ENCODE results near the gene RNF135. TPM values are rescaled to one million over a fixed set of nuclear protein-coding genes. Genes with fewer than 3 reads are reported as not detected.
A peak's percentile ranks its signal among the peaks of the same experiment; 100 is the strongest.
"Not testable (repeated sequence)": the region's sequence is repeated elsewhere in the genome, so short reads cannot be mapped to it uniquely, and the experiment has no call there.

RNF135 gene
- total RNA-seq, 2 experiments from 2014 or later = 6.1 to 6.9 TPM

DNA sequence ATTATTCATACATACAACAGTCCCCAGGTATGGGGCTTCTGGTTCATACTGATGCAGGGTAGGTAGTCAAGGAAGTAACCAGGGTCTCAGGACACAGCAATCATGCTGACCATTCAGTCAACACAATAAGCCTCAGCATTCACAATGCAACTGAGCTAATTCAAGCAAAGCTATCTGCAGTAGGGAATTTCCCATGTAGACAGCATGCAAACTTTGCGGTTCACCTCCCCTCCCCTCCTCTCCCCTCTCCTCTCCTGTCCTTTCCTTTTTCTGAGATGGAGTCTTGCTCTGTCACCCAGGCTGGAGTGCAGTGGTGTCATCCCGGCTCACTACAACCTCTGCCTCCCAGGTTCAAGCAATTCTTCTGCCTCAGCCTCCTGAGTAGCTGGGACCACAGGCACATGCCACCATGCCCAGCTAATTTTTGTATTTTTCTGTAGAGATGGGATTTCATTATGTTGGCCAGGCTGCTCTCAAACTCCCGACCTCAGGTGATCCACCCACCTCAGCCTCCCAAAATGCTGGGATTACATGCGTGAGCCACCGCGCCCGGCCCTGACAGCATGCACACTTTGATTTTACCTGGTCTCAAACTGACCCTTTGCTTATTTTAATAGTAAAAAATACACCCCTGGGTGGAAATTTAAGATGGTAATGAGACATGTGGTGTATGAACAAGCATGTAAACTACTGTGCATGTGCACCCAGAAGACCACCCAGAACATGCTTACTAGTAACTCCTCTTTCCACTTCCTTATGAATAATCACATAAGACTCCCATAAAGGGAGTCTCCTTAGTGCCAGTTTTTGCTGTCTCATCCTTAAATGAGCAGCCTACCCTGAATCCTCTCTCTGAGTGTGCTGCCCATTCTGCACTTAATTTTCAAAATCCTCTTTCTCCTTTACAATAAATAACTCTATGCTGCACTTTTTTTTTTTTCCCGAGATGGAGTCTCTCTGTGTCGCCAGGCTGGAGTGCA is 9.3 kb upstream of the RNF135 start:
- Mint-ChIP-seq H3K4me1 (peaks cover 3% of the 10 kb centered on the region), H3K4me3 (no peak overlapping the region), H3K27ac (no peak overlapping the region), H3K9me3 (no peaks in the 10 kb centered on the region), H3K27me3 (peaks cover 13% of the 10 kb centered on the region), H3K36me3 (ENCODE audit: low read depth) (no peaks in the 10 kb centered on the region)
- ChIA-PET POLR2A (no interaction called here), CTCF (interaction anchor here (0.6 to 0.8 kb wide), 3 partner anchors 15 to 425 kb away, joined by 3 to 4 read pairs (median 4); no protein-coding TSS in a partner anchor)
- no peak for DNase-seq

DNA sequence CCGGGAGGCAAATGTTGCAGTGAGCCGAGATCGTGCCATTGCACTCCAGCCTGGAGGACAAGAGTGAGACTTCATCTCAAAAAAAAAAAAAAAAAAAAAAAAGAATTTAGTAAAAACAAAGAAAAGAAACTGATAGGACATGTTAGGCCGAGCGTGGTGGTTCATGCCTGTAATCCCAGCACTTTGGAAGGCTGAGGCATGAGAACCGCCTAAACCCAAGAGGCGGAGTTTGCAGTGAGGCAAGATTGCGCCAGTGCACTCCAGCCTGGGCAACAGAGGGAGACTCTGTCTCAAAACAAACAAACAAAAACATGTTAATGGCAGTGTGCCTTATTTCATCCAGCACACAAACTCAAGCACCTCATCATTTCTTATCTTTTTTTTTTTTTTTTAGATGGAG is 6.5 kb upstream of the RNF135 start:
- POLR2A ChIA-PET; H3K36me3 Mint-ChIP-seq (ENCODE audit: low read depth); H3K27ac Mint-ChIP-seq; H3K4me3 Mint-ChIP-seq; H3K9me3 Mint-ChIP-seq; H3K27me3 Mint-ChIP-seq; CTCF ChIA-PET; DNase-seq: not testable (repeated sequence)
- peaks cover 15% of the 10 kb centered on the region for H3K4me1 Mint-ChIP-seq

DNA sequence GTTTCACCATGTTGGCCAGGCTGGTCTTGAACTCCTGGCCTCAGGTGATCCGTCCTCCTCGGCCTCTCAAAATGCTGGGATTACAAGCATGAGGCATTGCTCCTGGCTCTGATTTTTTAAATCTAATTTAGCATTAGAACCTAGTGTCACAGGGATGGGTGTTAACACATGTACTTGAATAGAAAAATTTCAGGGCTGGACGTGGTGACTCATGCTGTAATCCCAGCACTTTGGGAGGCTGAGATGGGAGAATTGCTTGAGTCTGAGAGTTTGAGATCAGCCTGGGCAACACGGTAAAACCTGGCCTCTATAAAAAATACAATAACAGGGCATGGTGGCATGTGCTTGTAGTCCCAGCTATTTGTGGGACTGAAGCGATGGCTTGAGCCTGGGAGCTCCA is 6.0 kb upstream of the RNF135 start:
- H3K4me3 Mint-ChIP-seq = no peak overlapping the region
- ChIA-PET CTCF (no interaction called here), POLR2A (no interaction called here)
- no peak for DNase-seq
- H3K27ac Mint-ChIP-seq = no peak overlapping the region
- H3K36me3 Mint-ChIP-seq (ENCODE audit: low read depth) = no peaks in the 10 kb centered on the region
- H3K4me1 Mint-ChIP-seq = peaks cover 17% of the 10 kb centered on the region
- H3K9me3 Mint-ChIP-seq = no peaks in the 10 kb centered on the region
- peaks cover 5% of the 10 kb centered on the region for H3K27me3 Mint-ChIP-seq

DNA sequence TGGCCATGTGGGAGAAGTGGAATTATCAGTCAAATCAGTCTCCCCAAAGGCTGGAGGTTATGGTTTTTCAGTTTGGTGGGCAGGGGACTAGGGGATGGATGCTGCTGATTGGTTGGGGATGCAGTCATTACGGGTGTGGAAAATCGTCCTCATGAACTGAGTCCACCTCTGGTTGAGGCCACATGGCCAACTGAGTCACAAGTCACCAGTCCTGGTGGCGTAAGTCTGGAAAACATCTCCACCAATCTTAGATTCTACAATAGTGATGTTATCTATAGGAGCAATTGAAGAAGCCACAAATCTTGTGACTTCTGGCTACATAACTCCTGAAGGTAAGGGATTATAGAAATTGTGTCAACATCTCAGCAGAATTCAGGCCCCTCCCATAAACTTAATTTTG is 5.2 kb upstream of the RNF135 start:
- Mint-ChIP-seq H3K4me3 (no peak overlapping the region), H3K27ac (no peak overlapping the region), H3K27me3 (peaks cover 5% of the 10 kb centered on the region), H3K36me3 (ENCODE audit: low read depth) (no peaks in the 10 kb centered on the region), H3K9me3 (no peaks in the 10 kb centered on the region), H3K4me1 (peaks cover 25% of the 10 kb centered on the region)
- POLR2A ChIA-PET = no interaction called here
- CTCF ChIA-PET = no interaction called here
- no peak for DNase-seq

DNA sequence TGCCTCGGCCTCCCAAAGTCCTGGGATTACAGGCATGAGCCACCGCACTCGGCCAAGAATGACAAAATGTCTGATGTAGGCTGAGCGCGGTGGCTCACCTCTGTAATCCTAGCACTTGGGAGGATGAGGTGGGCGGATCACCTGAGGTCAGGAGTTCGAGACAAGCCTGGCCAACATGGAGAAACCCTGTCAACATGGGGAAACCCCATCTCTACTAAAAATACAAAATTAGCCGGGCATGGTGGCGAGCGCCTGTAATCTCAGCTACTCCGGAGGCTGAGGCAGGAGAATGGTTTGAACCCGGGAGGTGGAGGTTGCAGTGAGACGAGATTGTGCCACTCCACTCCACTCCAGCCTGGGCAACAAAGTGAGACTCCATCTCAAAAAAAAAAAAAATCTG is 2.9 kb upstream of the RNF135 start:
- peaks cover 10% of the 10 kb centered on the region for H3K36me3 Mint-ChIP-seq (ENCODE audit: low read depth)
- peaks cover 36% of the 10 kb centered on the region for H3K4me1 Mint-ChIP-seq
- H3K27me3 Mint-ChIP-seq, DNase-seq, H3K9me3 Mint-ChIP-seq, POLR2A ChIA-PET, H3K27ac Mint-ChIP-seq, H3K4me3 Mint-ChIP-seq: not testable (repeated sequence)
- CTCF ChIA-PET = interaction anchor here (0.6 to 0.8 kb wide), 5 partner anchors 17 to 1727 kb away, joined by 3 to 4 read pairs (median 3); no protein-coding TSS in a partner anchor

DNA sequence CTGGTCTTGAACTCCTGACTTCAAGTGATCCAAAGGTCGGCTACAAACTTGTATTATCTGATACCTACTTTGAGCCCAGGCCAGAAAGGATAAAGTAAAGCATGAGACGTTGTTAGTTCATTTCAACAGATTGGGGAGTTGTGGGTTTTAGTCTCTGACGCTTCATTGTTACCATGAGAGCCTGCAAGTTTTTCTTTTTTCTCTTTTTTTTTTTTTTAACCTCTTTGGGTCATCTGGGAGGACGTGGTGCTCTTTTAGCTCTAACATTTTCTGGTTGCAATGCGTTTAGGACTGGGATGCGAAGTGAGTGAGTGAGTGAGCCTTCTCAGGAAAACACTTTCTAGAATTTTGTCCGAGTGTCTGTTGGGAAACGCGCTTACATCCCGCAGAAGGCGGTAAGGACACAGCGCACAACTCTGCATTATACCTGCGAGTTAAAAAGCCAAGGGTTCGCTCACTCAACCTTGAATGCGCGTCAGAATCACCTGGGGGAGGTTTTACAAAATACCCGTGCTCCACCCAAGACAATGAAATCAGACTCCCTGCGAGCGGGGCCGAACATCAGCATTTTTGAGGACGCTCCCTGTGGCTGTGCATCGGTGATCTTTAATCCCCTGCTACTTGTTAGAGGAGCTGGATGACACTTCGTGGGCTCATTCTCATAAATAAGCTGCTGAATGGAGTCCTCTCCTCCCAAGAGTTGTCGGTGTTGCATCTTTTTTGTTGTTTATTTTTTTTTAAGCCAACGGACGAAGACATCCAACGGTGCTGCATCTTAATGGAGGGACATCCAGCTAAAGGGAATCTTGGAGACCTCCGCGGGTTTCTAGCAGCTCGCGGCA is 629 bp upstream of the RNF135 start:
- peaks cover 44% of the 10 kb centered on the region for H3K4me1 Mint-ChIP-seq
- peak overlapping the region; percentile 97 for H3K4me3 Mint-ChIP-seq
- peak; percentile 67 for DNase-seq
- peaks cover 7% of the 10 kb centered on the region for H3K9me3 Mint-ChIP-seq
- H3K36me3 Mint-ChIP-seq (ENCODE audit: low read depth) = peaks cover 20% of the 10 kb centered on the region
- peak overlapping the region; percentile 97 for H3K27ac Mint-ChIP-seq
- POLR2A ChIA-PET = no interaction called here
- peaks cover 4% of the 10 kb centered on the region for H3K27me3 Mint-ChIP-seq
- CTCF ChIA-PET = interaction anchor here (0.5 to 1.1 kb wide), 5 partner anchors 13 to 82 kb away, joined by 3 to 4 read pairs (median 3); no protein-coding TSS in a partner anchor

DNA sequence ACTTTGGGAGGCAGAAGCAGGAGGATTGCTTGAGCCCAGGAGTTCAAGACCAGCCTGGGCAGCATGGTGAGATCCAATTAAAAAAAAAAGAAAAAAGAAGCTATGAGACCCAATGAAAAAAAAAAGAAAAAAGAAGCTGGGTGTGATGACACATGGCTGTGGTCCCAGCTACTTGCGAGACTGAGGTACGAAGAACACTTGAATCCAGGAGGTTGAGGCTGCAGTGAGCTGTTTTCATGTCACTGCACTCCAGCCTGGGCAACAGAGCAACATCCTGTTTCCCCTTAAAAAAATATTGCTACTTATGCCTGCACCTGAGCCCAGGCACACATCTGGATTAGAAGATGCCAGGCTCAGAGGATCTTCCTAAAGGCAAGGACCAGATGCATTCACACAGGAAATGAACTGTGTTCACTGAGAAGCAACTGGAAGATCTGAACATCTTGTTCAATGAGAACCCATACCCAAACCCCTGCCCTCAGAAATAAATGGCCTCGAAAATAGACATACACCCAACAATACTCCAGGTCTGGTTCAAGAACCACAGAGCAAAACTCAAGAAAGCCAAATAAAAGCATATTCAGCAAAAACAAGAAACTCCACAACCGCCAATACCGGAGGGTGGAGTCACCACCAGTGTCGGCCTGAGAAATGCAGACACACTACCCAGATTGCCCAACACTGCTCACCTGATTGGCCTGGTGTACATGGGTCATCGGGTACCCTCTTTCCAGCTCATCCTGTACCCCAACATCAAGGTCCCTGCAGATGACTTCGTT is 4.4 kb downstream of the RNF135 start:
- H3K4me1 Mint-ChIP-seq = peaks cover 29% of the 10 kb centered on the region
- peaks cover 7% of the 10 kb centered on the region for H3K9me3 Mint-ChIP-seq
- ChIA-PET CTCF (no interaction called here), POLR2A (no interaction called here)
- no peak overlapping the region for H3K27ac Mint-ChIP-seq
- H3K4me3 Mint-ChIP-seq = no peak overlapping the region
- DNase-seq = no peak
- peaks cover 32% of the 10 kb centered on the region for H3K36me3 Mint-ChIP-seq (ENCODE audit: low read depth)
- H3K27me3 Mint-ChIP-seq = no peaks in the 10 kb centered on the region

DNA sequence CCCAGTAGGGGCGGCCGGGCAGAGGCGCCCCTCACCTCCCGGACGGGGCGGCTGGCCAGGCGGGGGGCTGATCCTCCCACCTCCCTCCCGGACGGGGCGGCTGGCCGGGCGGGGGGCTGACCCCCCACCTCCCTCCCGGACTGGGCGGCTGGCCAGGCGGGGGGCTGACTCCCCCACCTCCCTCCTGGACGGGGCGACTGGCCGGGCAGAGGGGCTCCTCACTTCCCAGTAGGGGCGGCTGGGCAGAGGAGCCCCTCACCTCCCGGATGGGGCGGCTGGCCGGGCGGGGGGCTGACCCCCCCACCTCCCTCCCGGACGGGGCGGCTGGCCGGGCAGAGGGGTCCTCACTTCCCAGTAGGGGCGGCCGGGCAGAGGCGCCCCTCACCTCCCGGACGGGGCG is 9.1 kb downstream of the RNF135 start:
- CTCF ChIA-PET, H3K27me3 Mint-ChIP-seq, H3K4me3 Mint-ChIP-seq, H3K4me1 Mint-ChIP-seq, POLR2A ChIA-PET, H3K27ac Mint-ChIP-seq, DNase-seq, H3K9me3 Mint-ChIP-seq: not testable (repeated sequence)
- H3K36me3 Mint-ChIP-seq (ENCODE audit: low read depth) = peaks cover 15% of the 10 kb centered on the region

DNA sequence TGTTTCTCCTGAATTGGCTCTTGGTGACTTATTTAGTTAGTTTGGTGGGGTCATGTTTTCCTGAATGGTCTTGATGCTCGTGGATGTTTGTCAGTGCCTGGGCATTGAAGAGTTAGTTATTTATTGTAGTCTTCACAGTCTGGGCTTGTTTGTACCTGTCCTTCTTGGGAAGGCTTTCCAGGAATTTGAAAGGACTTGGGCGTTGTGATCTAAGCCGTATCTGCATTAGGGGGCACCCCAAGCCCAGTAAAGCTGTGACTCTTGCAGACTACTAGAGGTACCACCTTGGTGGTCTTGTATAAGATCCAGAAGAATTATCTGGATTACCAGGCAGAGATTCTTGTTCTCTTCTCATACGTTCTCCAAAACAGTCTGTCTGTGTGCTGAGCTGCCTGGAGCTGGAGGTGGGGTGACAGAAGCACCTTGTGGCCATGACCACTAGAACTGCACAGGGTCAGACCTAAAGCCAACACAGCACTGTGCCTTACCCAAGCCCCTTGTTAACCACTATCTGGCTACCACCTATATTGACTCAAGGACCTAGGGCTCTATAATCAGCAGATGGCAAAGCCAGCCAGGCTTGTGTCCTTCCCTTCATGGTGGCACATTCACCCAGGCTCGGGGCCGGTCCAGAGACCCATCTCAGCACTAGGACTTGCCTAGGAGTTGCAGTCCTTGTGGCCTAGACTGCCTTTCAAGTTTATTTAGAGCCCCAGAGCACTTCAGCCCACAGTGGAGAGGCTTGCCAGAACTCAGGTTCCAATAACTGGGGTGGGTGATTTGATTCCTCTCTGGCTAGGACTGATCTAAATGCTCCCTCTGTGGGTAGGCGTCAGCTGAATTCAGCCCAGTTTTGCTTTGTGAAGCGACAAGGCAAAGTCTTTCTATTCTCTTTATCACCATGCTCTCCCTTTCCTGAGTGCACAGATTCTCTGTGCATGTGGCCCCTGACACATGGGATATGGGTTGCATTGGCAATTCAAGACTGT is 11.0 kb downstream of the RNF135 start:
- DNase-seq = no peak
- H3K27ac Mint-ChIP-seq = no peak overlapping the region
- H3K36me3 Mint-ChIP-seq (ENCODE audit: low read depth) = peaks cover 1% of the 10 kb centered on the region
- H3K4me3 Mint-ChIP-seq = no peak overlapping the region
- H3K4me1 Mint-ChIP-seq = no peaks in the 10 kb centered on the region
- POLR2A ChIA-PET = no interaction called here
- H3K27me3 Mint-ChIP-seq = no peaks in the 10 kb centered on the region
- CTCF ChIA-PET = no interaction called here
- H3K9me3 Mint-ChIP-seq = no peaks in the 10 kb centered on the region

DNA sequence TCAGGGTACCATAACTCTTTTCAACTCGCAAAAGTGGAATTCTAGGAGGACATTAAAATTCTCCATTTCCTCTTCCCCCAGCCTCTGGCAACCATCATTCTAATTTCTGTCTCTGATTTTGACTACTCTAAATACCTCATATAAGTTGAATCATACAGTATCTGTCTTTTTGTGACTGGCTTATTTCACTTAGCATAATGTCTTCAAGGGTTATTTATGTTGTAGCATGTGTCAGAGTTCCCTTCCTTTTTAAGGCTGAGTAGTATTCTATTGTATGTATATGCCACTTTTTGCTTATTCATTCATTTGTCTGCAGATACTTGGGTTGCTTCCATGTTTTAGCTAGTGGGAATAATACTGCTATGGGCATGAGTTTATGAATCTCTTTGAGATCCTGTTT is 12.0 kb downstream of the RNF135 start:
- CTCF ChIA-PET = no interaction called here

DNA sequence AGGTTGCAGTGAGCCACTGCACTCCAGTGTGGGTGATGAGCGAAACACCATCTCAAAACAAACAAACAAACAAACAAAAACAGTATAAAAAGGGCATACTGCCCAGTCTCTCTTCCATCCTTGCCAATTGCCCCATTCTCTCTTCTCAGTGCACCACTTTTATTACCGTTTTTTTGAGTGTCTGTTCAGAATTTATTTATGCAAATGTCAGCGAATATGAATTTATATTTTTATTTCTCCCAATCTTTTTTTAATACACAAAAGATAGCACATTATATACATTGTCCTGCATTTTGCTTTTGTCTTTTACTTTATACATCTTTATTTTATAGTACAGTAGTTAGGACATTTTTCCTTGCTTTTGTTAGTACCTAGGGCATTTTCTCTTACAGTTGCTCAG is 19.6 kb downstream of the RNF135 start:
- Mint-ChIP-seq H3K4me1 (no peaks in the 10 kb centered on the region), H3K27me3 (no peaks in the 10 kb centered on the region), H3K36me3 (ENCODE audit: low read depth) (peaks cover 2% of the 10 kb centered on the region), H3K9me3 (no peaks in the 10 kb centered on the region), H3K4me3 (no peak overlapping the region), H3K27ac (no peak overlapping the region)
- ChIA-PET CTCF (interaction anchor here (0.7 kb wide), 1 partner anchor 195 kb away, joined by 3 read pairs; no protein-coding TSS in a partner anchor), POLR2A (no interaction called here)
- DNase-seq = no peak

More for the DNA sequence above, 12.0 kb downstream of the RNF135 start:
- Mint-ChIP-seq H3K4me1 (no peaks in the 10 kb centered on the region), H3K4me3 (no peak overlapping the region), H3K27ac (no peak overlapping the region), H3K36me3 (ENCODE audit: low read depth) (no peaks in the 10 kb centered on the region), H3K27me3 (no peaks in the 10 kb centered on the region), H3K9me3 (no peaks in the 10 kb centered on the region)
- no peak for DNase-seq
- POLR2A ChIA-PET = no interaction called here

DNA sequence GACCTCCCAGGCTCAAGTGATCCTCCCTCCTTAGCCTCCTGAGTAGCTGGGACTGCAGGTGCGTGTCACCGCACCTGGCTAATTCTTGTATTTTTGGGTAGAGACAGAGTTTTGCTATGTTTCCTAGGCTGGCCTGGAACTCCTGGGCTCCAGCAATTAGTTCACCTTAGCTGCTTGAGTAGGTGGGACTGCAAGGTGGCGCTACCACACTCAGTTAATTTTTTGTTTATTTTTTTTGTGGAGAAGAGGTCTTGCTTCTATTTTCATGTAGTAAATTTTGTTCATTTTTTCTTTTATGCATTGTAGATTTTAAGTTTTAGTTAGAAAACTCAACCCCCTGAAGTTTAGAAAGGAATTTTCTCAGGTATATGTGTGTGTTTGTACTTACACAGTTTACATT is 21.7 kb downstream of the RNF135 start:
- DNase-seq = no peak
- no peaks in the 10 kb centered on the region for H3K4me1 Mint-ChIP-seq
- H3K9me3 Mint-ChIP-seq = no peaks in the 10 kb centered on the region
- ChIA-PET CTCF (no interaction called here), POLR2A (no interaction called here)
- H3K36me3 Mint-ChIP-seq (ENCODE audit: low read depth) = peaks cover 3% of the 10 kb centered on the region
- no peak overlapping the region for H3K4me3 Mint-ChIP-seq
- no peaks in the 10 kb centered on the region for H3K27me3 Mint-ChIP-seq
- H3K27ac Mint-ChIP-seq = no peak overlapping the region

Measured in activated CD4-positive, alpha-beta T cell treated with anti-CD3 and anti-CD28 coated beads, Interleukin-2, amount 10 ng/mL, durations not matched to agents 7 days and 5 days (primary cell).